Breast epithelium (tissue), 4 donors: ENCODE data around the gene JAKMIP2. TPM values are rescaled to one million over a fixed set of nuclear protein-coding genes. Genes with fewer than 3 reads are reported as not detected.

ENCODE experiments used
- DNase-seq, 2 donors: peaks; one replicate each; pipeline ENCODE4 v3.0.0-alpha.2; 2019; ENCODE audit warnings: low spot score in 2 of 2
- H3K27ac ChIP-seq, 2 donors: fragments of 200-600 bp; sonication (generic) in 1 of 2; one replicate each; pipeline ENCODE4 v1.5.1; 2016 to 2019; ENCODE audit warnings: mild to moderate bottlenecking in 1 of 2
- H3K27me3 ChIP-seq, 2 donors: fragments of 200-600 bp; sonication (generic) in 1 of 2; one replicate each; pipeline versions ENCODE4 v1.5.1 to v1.6.0; 2017 to 2019; ENCODE audit warnings: control low read depth in 1 of 2, mild to moderate bottlenecking in 1 of 2
- H3K36me3 ChIP-seq: fragments of 200-600 bp; one replicate; pipeline ENCODE4 v1.5.1; 2019
- H3K4me1 ChIP-seq, 2 donors: fragments of 200-600 bp; sonication (generic); one replicate each; pipeline ENCODE4 v1.5.1; 2016 to 2019; ENCODE audit warnings: control low read depth in 1 of 2
- H3K4me3 ChIP-seq, 3 donors: fragments of 200-600 bp; sonication (generic); 1 replicate in 2 of 3; 2 replicates in 1 of 3; pipeline ENCODE4 v1.5.1; 2016 to 2019; ENCODE audit warnings: mild to moderate bottlenecking in 3 of 3, moderate library complexity in 2 of 3
- H3K9me3 ChIP-seq, 2 donors: fragments of 200-600 bp; sonication (generic) in 1 of 2; one replicate each; pipeline ENCODE4 v1.5.1; 2016 to 2019; ENCODE audit warnings: control low read depth in 1 of 2
- CTCF ChIP-seq, 3 donors: fragments of 450-650 bp; IDR thresholded peaks; one replicate each; pipeline ENCODE4 v1.5.1; 2016 to 2017; ENCODE audit warnings: antibody characterized with exemption in 3 of 3, mild to moderate bottlenecking in 3 of 3, moderate library complexity in 3 of 3
- POLR2A ChIP-seq: fragments of 450-650 bp; IDR thresholded peaks from one replicate; pipeline ENCODE4 v1.6.1; 2016; ENCODE audit warnings: antibody characterized with exemption, mild to moderate bottlenecking, moderate library complexity
- POLR2AphosphoS5 ChIP-seq, 3 donors: sonication (generic); formaldehyde crosslinking; IDR thresholded peaks; one replicate each; pipeline ENCODE4 v1.6.1; 2017; ENCODE audit warnings: antibody characterized with exemption in 3 of 3
- intact Hi-C: fragments of 100-400 bp; cut with DNase I; formaldehyde crosslinking; loops from one replicate; pipeline ENCODE4 v1.15.1; 2023; ENCODE audit warnings: low total_unique reads
- total RNA-seq, 3 donors: library from RNA; depleted of rRNA; stranded (reverse); fragments of >200 nt; gene quantifications; one replicate each; pipeline ENCODE4 v1.1.0, GENCODE V29; 2016

Gene JAKMIP2
- total RNA-seq, 3 donors from 2014 or later: under 0.01 to 0.73 (median 0.64) TPM

DNA sequence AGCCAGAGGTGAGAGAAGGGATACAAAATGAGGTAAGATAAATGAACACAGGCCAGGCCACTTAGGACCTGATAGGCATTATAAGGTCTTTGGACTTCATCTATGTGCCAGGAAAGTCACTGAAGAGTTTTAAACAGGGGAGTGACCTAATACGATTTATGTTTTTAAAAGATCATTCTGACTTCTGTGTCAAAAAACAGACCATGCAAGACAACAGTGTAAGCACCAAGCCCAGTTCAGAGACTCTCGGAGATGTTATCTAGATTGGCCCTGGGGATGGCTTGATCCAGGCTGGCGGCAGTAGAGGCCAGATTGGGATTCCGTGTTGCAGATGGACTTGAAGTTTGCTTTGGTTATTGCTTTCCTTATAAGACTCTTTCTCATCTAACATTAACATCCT is 229.6 kb downstream of the JAKMIP2 start:
- TF ChIP-seq POLR2AphosphoS5 (IDR thresholded peaks at IDR 0.05): no peak
- no peak for TF ChIP-seq POLR2A
- no peak for TF ChIP-seq CTCF (IDR thresholded peaks at IDR 0.05)
- Histone ChIP-seq H3K36me3 (no peaks in the 10 kb centered on the region), H3K4me3 (no peak overlapping the region), H3K27me3 (no peaks in the 10 kb centered on the region), H3K4me1 (peaks cover 0 to 7% of the 10 kb centered on the region in 2 donors), H3K9me3 (no peaks in the 10 kb centered on the region), H3K27ac (peak overlapping the region in 1 of 2 donors; percentile 40)
- intact Hi-C loops: no loop called here
- DNase-seq: no peak

DNA sequence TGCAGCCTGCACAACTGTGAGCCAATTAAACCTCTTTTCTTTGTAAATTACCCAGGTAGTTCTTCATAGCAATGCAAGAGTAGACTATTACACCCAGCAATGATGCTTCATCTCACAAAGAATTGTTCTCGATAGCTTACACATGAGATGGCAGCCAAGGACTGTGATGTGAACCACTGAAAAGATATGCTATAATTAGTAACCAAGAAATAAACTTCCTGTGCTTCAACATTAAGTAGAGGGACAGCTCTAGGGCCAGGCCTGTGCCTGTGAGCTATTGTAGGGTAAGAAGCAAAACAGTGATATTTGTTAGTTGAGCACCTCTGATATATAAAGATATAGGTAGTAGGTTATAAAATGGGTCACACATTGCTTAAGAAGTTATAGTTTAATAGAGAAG is 230.9 kb downstream of the JAKMIP2 start:
- Histone ChIP-seq H3K36me3 (no peaks in the 10 kb centered on the region), H3K4me3 (no peak overlapping the region), H3K27ac (no peak overlapping the region), H3K9me3 (no peaks in the 10 kb centered on the region), H3K27me3 (no peaks in the 10 kb centered on the region), H3K4me1 (peaks cover 0 to 7% of the 10 kb centered on the region in 2 donors)
- DNase-seq: no peak
- no peak for TF ChIP-seq POLR2AphosphoS5 (IDR thresholded peaks at IDR 0.05)
- TF ChIP-seq POLR2A: no peak
- no peak for TF ChIP-seq CTCF (IDR thresholded peaks at IDR 0.05)
- intact Hi-C loops: no loop called here

- Histone ChIP-seq H3K36me3 (no peaks in the 10 kb centered on the region), H3K4me3 (no peak overlapping the region), H3K4me1 (no peaks in the 10 kb centered on the region), H3K9me3 (no peaks in the 10 kb centered on the region), H3K27ac (no peak overlapping the region), H3K27me3 (no peaks in the 10 kb centered on the region)
- no peak for DNase-seq
- intact Hi-C loops: no loop called here
- TF ChIP-seq CTCF (IDR thresholded peaks at IDR 0.05): no peak
- no peak for TF ChIP-seq POLR2AphosphoS5 (IDR thresholded peaks at IDR 0.05)
- TF ChIP-seq POLR2A: no peak
These were observed 234.8 kb downstream of the JAKMIP2 start for GRCh38 chr5:147547730-147548129.

GRCh38 chr5:147544556-147544955 is 238.0 kb downstream of the JAKMIP2 start:
- Histone ChIP-seq H3K4me3 (no peak overlapping the region), H3K27me3 (no peaks in the 10 kb centered on the region), H3K4me1 (no peaks in the 10 kb centered on the region), H3K9me3 (no peaks in the 10 kb centered on the region), H3K27ac (no peak overlapping the region), H3K36me3 (no peaks in the 10 kb centered on the region)
- no peak for TF ChIP-seq POLR2A
- intact Hi-C loops: no loop called here
- no peak for DNase-seq

- TF ChIP-seq POLR2A (no peak), POLR2AphosphoS5 (IDR thresholded peaks at IDR 0.05) (no peak), CTCF (IDR thresholded peaks at IDR 0.05) (no peak)
- H3K36me3 ChIP-seq: no peaks in the 10 kb centered on the region
- no peak overlapping the region for H3K4me3 ChIP-seq
- no peaks in the 10 kb centered on the region for H3K4me1 ChIP-seq
- intact Hi-C loops: loop anchor here (10.0 kb wide), 1 partner anchor 1236 kb away; no protein-coding TSS in a partner anchor
- no peaks in the 10 kb centered on the region for H3K9me3 ChIP-seq
- no peak for DNase-seq
- no peak overlapping the region for H3K27ac ChIP-seq
- no peaks in the 10 kb centered on the region for H3K27me3 ChIP-seq
These were observed 243.5 kb downstream of the JAKMIP2 start for GRCh38 chr5:147539053-147539452.

DNA sequence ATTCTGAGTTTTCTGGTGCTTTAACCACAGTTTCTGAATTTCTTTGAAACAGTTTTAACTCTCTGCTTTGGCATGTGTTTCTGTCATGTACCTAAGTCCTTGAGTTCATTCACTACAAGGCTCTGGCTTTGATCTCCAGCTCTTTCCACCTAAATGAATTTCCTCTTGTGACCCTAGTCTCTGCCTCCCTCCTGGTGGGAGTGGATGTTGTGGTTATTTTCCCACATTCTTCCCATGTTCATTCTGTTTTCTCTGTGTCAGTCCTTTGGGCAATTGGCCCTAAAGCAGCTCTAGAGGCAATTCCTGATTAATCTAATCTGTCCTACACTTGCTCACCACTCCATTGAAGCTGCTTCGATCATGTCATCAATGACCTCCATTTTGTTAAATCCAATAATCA is 244.3 kb downstream of the JAKMIP2 start:
- H3K4me1 ChIP-seq: no peaks in the 10 kb centered on the region

More for the DNA sequence above, 244.3 kb downstream of the JAKMIP2 start:
- TF ChIP-seq POLR2A (no peak), POLR2AphosphoS5 (IDR thresholded peaks at IDR 0.05) (no peak), CTCF (IDR thresholded peaks at IDR 0.05) (no peak)
- Histone ChIP-seq H3K27ac (no peak overlapping the region), H3K27me3 (no peaks in the 10 kb centered on the region), H3K36me3 (no peaks in the 10 kb centered on the region), H3K9me3 (no peaks in the 10 kb centered on the region), H3K4me3 (no peak overlapping the region)
- DNase-seq: no peak
- intact Hi-C loops: loop anchor here (10.0 kb wide), 1 partner anchor 1237 kb away; no protein-coding TSS in a partner anchor
